Kidney (tissue), 14 donors: ENCODE data around the gene PLCL2. TPM values are rescaled to one million over a fixed set of nuclear protein-coding genes. Genes with fewer than 3 reads are reported as not detected.
A peak's percentile ranks its signal among the peaks of the same experiment; 100 is the strongest.

Experiments used
- DNase-seq, 5 donors: peaks; one replicate each; pipeline ENCODE4 v3.0.0-alpha.2; 2013 to 2020
- FAIRE-seq: peaks from 2 replicates; lab custom pipeline; 2012; peaks lifted over from hg19 to GRCh38; lab: Jason Lieb, UNC
- H3K27ac ChIP-seq, 2 donors: one replicate each; pipeline ENCODE4 v1.7.0; 2013; ENCODE audit warnings: low read depth in 2 of 2, low read length in 2 of 2, inconsistent platforms in 1 of 2
- H3K27me3 ChIP-seq: one replicate; pipeline ENCODE4 v1.7.1; 2013; ENCODE audit warnings: low read length, inconsistent platforms; ENCODE audit not compliant: control insufficient read depth, insufficient read depth
- H3K36me3 ChIP-seq, 3 donors: one replicate each; pipeline versions ENCODE4 v1.7.0 to v1.7.1; 2013; ENCODE audit warnings: low read length in 3 of 3, control low read depth in 1 of 3, inconsistent platforms in 1 of 3; ENCODE audit not compliant: insufficient read depth in 3 of 3, control insufficient read depth in 2 of 3
- H3K4me1 ChIP-seq, 3 donors: one replicate each; pipeline versions ENCODE4 v1.7.0 to v1.7.1; 2013; ENCODE audit warnings: low read length in 3 of 3, inconsistent platforms in 1 of 3, low read depth in 1 of 3; ENCODE audit not compliant: control insufficient read depth in 2 of 3, insufficient read depth in 2 of 3
- H3K4me3 ChIP-seq, 3 donors: one replicate each; pipeline versions ENCODE4 v1.7.0 to v1.8.1; 2013; ENCODE audit warnings: low read length in 3 of 3, control low read depth in 1 of 3, inconsistent platforms in 1 of 3
- H3K9ac ChIP-seq, 3 donors: one replicate each; pipeline versions ENCODE4 v1.7.0 to v1.7.1; 2013; ENCODE audit warnings: low read length in 3 of 3, control low read depth in 1 of 3, inconsistent platforms in 1 of 3
- H3K9me3 ChIP-seq, 3 donors: one replicate each; pipeline versions ENCODE4 v1.7.0 to v1.7.1; 2013; ENCODE audit warnings: low read length in 3 of 3, control low read depth in 1 of 3, inconsistent platforms in 1 of 3; ENCODE audit not compliant: control insufficient read depth in 2 of 3, insufficient read depth in 1 of 3
- CTCF ChIP-seq: IDR thresholded peaks from 3 replicates; pipeline ENCODE4 v1.5.1; 2012; ENCODE audit warnings: mild to moderate bottlenecking, moderate library complexity, borderline replicate concordance; ENCODE audit not compliant: insufficient read depth; ENCODE audit errors: extremely low read depth
- intact Hi-C: fragments of 100-400 bp; cut with DNase I; formaldehyde crosslinking; loops from one replicate; pipeline ENCODE4 v1.11.1; 2022
- polyA plus RNA-seq: library from polyadenylated mRNA; stranded (reverse); fragments of 350-450 nt; fragmentation: Illumina TruSeq; extraction: RNeasy Lipid Tissue Mini Kit (QIAGEN cat#74804); gene quantifications from one replicate; pipeline ENCODE4 v1.2.3, GENCODE V29; 2014; ENCODE audit warnings: low read depth, low replicate concordance; ENCODE audit not compliant: insufficient read depth
- total RNA-seq: library from RNA; stranded (reverse); fragmentation: NEBNext Ultra II Directional; extraction: Animal tissue kit (Norgen Biotek cat#: 25700); gene quantifications from one replicate; pipeline ENCODE4 v1.2.1, GENCODE V29; 2021
- donor health status: control.
- donor health status: control.
- donor health status: control.
- donor health status: control.
- donor health status: control.
- donor health status: DM: yes; HTN: yes; CAD: no.
- donor health status: Normal renal cell carcinoma (clear cell type).

PLCL2 gene
- total and polyA plus RNA-seq, 2 donors from 2014 or later: 10.5 to 19.1 TPM

GRCh38 chr3:16890597-16891333 lies 6.0 kb downstream of the PLCL2 start:
- intact Hi-C loops: no loop called here
- no peaks in the 10 kb centered on the region for H3K27me3 ChIP-seq
- FAIRE-seq (no peak), DNase-seq (no peak)
- H3K4me1 ChIP-seq: peaks cover 0 to 34% (median 7%) of the 10 kb centered on the region in 3 donors
- H3K9ac ChIP-seq: no peak overlapping the region
- no peaks in the 10 kb centered on the region for H3K9me3 ChIP-seq
- H3K27ac ChIP-seq: no peak overlapping the region
- no peaks in the 10 kb centered on the region for H3K36me3 ChIP-seq
- TF ChIP-seq CTCF: no peak
- H3K4me3 ChIP-seq: no peak overlapping the region

DNA sequence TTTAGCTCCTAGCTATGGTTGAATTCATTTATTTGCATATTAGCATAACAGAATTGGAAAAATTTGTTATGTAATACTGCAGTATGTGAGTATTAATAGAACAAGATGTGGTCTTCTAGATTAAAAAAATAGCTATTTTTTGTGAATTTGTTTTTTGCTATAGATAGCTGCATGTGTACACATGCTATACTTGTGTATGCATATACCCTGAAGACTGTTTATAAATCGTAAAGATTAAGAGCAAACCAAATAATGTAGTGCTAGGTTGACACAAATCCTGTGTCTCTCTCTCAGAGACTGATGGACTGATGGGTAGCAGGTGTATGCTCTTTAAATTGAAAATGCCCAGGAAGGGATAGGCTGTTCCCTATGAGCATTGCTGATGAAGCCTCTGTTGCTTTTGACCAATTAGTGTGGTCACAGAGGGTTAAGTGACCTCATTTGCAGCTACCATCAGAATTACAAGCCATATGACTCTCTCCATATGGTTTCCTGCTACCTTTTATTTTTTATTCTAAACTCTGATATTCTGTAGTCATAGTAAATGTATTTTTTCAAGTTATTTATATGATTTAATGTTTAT lies 9.0 kb downstream of the PLCL2 start:
- no peaks in the 10 kb centered on the region for H3K27me3 ChIP-seq
- intact Hi-C loops: no loop called here
- FAIRE-seq: no peak
- H3K4me3 ChIP-seq: no peak overlapping the region
- no peaks in the 10 kb centered on the region for H3K9me3 ChIP-seq
- no peaks in the 10 kb centered on the region for H3K36me3 ChIP-seq
- no peak overlapping the region for H3K9ac ChIP-seq
- no peak for TF ChIP-seq CTCF
- H3K4me1 ChIP-seq: peaks cover 0 to 47% (median 16%) of the 10 kb centered on the region in 3 donors
- DNase-seq: no peak
- H3K27ac ChIP-seq: no peak overlapping the region

GRCh38 chr3:16896094-16896627 lies 11.4 kb downstream of the PLCL2 start:
- Histone ChIP-seq H3K4me3 (no peak overlapping the region), H3K36me3 (no peaks in the 10 kb centered on the region), H3K27me3 (no peaks in the 10 kb centered on the region), H3K27ac (peak overlapping the region in 1 of 2 donors; percentile 39), H3K4me1 (peaks cover 0 to 45% (median 16%) of the 10 kb centered on the region in 3 donors), H3K9ac (no peak overlapping the region), H3K9me3 (no peaks in the 10 kb centered on the region)
- DNase-seq (no peak), FAIRE-seq (no peak)
- no peak for TF ChIP-seq CTCF
- intact Hi-C loops: no loop called here
